Activated CD8-positive, alpha-beta T cell treated with anti-CD3 and anti-CD28 coated beads for 36 hours (primary cell): ENCODE measurements around the gene SPC25. TPM values are rescaled to one million over a fixed set of nuclear protein-coding genes. Genes with fewer than 3 reads are reported as not detected.

ENCODE experiments used
- ATAC-seq: fragments of 200-7000 bp; cut with Tn5 transposase; one replicate; pipeline ENCODE4 v1.10.0; 2021; ENCODE audit warnings: mild to moderate bottlenecking, moderate library complexity
- CTCF ChIA-PET: fragments of 350-600 bp; sonication (Branson Sonifier 250); formaldehyde crosslinking; loops from one replicate; lab custom pipeline; 2021; ENCODE audit warnings: antibody characterized with exemption; lab: Charles Lee
- POLR2A ChIA-PET: fragments of 350-600 bp; sonication (Branson Sonifier 250); formaldehyde crosslinking; loops from one replicate; lab custom pipeline; 2021; ENCODE audit warnings: antibody characterized with exemption; lab: Charles Lee
- DNase-seq: peaks from one replicate; pipeline ENCODE4 v3.0.0-alpha.2; 2020
- H3K27ac Mint-ChIP-seq: one replicate; pipeline ENCODE4 v1.8.0; 2021; ENCODE audit warnings: mild to moderate bottlenecking, mixed read lengths
- H3K27me3 Mint-ChIP-seq: one replicate; pipeline ENCODE4 v1.8.0; 2021; ENCODE audit warnings: mixed read lengths
- H3K36me3 Mint-ChIP-seq: one replicate; pipeline ENCODE4 v1.8.0; 2021; ENCODE audit warnings: low read depth, mixed read lengths
- H3K4me1 Mint-ChIP-seq: one replicate; pipeline ENCODE4 v1.8.0; 2021; ENCODE audit warnings: low read depth, mixed read lengths
- H3K4me3 Mint-ChIP-seq: one replicate; pipeline ENCODE4 v1.8.0; 2021; ENCODE audit warnings: mild to moderate bottlenecking, moderate library complexity, mixed read lengths
- H3K9me3 Mint-ChIP-seq: one replicate; pipeline ENCODE4 v1.8.0; 2021; ENCODE audit warnings: mixed read lengths
- intact Hi-C: fragments of 100-400 bp; cut with micrococcal nuclease; formaldehyde crosslinking; loops from one replicate; pipeline ENCODE4 v1.10.0; 2022
- total RNA-seq, 2 experiments: library from RNA; stranded (reverse); gene quantifications; one replicate each; pipeline ENCODE4 v1.2.3, GENCODE V29; 2021
- TF ChIP-seq, protein P1 (sequence below): fragments of 200-600 bp; IDR thresholded peaks from one replicate; pipeline ENCODE4 v1.8.0; 2022; ENCODE audit warnings: antibody characterized with exemption, mild to moderate bottlenecking

The SPC25 gene
- total RNA-seq, 2 experiments from 2014 or later: 32.0 to 35.6 TPM

DNA sequence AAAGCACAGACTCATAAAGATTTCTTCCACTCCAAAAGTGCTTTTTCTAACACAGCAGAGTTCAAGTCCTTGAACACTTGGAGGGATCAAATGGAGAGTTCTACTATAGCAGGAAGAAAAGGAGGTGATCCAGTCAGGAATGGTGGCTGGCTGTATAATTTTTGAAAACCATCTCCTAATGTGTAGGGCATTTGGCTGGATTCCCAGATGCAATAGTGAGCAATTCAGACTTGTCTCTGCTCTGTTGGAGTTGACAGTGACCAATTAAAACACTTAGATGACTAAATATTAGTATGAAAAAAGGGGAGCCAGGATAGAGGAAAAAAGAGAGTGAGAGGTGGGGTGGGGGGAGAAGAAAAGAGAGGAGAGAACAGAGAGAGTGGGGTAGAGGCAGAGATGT is 5.5 kb upstream of the SPC25 start:
- ATAC-seq: no peak
- CTCF ChIA-PET: no interaction called here
- no peak for DNase-seq
- H3K27ac Mint-ChIP-seq: no peak overlapping the region
- H3K36me3 Mint-ChIP-seq: no peaks in the 10 kb centered on the region
- H3K9me3 Mint-ChIP-seq: no peaks in the 10 kb centered on the region
- H3K27me3 Mint-ChIP-seq: peaks cover 3% of the 10 kb centered on the region
- peaks cover 1% of the 10 kb centered on the region for H3K4me1 Mint-ChIP-seq
- POLR2A ChIA-PET: no interaction called here
- intact Hi-C loops: no loop called here
- no peak overlapping the region for H3K4me3 Mint-ChIP-seq
- TF ChIP-seq, protein P1, sequence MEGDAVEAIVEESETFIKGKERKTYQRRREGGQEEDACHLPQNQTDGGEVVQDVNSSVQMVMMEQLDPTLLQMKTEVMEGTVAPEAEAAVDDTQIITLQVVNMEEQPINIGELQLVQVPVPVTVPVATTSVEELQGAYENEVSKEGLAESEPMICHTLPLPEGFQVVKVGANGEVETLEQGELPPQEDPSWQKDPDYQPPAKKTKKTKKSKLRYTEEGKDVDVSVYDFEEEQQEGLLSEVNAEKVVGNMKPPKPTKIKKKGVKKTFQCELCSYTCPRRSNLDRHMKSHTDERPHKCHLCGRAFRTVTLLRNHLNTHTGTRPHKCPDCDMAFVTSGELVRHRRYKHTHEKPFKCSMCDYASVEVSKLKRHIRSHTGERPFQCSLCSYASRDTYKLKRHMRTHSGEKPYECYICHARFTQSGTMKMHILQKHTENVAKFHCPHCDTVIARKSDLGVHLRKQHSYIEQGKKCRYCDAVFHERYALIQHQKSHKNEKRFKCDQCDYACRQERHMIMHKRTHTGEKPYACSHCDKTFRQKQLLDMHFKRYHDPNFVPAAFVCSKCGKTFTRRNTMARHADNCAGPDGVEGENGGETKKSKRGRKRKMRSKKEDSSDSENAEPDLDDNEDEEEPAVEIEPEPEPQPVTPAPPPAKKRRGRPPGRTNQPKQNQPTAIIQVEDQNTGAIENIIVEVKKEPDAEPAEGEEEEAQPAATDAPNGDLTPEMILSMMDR: no peak

DNA sequence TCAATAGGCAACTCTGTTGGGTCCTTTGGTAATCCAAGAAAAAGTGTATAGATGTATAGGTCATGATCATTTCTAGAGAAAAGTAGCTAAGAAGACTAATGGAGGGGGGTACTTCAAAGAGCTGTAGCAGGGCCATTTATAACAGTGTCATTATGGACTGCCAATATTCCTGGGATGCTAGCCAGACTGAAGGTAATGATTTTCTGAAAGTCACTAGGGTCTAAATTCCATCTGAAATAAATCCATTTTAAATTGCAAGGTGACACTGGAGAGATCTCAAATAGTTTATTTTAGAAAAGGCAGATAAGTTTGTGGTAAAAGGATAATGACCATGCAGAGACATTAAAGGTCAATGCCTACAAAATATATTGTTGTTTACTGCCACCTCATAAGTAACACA is 4.5 kb upstream of the SPC25 start:
- ChIA-PET POLR2A (interaction anchor here (1.4 kb wide), 1 partner anchor 15 kb away, joined by 3 read pairs; no protein-coding TSS in a partner anchor), CTCF (no interaction called here)
- TF ChIP-seq, protein P1: no peak
- DNase-seq (no peak), ATAC-seq (no peak)
- intact Hi-C loops: no loop called here
- no peaks in the 10 kb centered on the region for H3K9me3 Mint-ChIP-seq
- H3K36me3 Mint-ChIP-seq: peaks cover 2% of the 10 kb centered on the region
- H3K4me3 Mint-ChIP-seq: no peak overlapping the region
- peaks cover 3% of the 10 kb centered on the region for H3K27me3 Mint-ChIP-seq
- H3K27ac Mint-ChIP-seq: no peak overlapping the region
- peaks cover 5% of the 10 kb centered on the region for H3K4me1 Mint-ChIP-seq

DNA sequence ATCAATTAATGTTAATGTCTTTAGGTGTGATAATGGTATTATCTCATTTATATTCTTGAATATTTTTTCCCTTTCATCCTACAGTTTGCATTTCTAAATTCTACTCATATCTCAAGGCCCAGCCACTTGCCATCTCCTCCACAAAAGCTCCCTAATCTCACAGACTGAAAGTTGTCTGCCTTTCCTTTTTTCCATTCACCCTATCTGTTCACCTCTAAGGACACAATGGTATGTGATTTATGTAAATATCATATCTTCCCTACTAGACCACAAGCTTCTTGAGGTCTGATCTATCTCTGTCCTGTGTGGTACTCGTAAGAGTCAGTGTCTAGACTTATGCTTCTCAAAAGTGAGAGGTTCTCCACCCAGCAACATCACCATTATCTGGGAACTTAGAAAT is 3.9 kb upstream of the SPC25 start:
- H3K27ac Mint-ChIP-seq: no peak overlapping the region
- peaks cover 5% of the 10 kb centered on the region for H3K4me1 Mint-ChIP-seq
- no peak overlapping the region for H3K4me3 Mint-ChIP-seq
- no peak for DNase-seq
- peaks cover 3% of the 10 kb centered on the region for H3K27me3 Mint-ChIP-seq
- no peaks in the 10 kb centered on the region for H3K9me3 Mint-ChIP-seq
- intact Hi-C loops: no loop called here
- TF ChIP-seq, protein P1: no peak
- peaks cover 3% of the 10 kb centered on the region for H3K36me3 Mint-ChIP-seq
- ChIA-PET CTCF (no interaction called here), POLR2A (interaction anchor here (1.4 kb wide), 1 partner anchor 16 kb away, joined by 3 read pairs; no protein-coding TSS in a partner anchor)
- ATAC-seq: no peak

DNA sequence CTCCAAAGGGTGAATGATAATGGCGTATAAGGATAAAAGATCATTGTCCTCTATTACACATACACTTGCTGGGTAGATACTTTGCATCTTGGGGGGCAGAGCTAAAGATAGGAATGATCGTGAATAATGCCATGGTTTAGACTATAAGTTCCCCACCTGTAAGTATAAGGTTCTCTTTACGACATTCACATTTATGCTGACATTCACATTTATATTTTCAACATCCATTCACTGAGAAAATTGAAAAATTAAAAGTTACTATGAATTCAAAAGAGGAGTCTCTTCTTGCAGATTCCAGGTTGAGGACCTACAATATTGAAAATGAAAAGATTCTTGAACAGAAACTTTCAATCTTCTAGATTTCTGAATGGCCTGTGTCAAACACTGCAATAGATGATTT is 2.1 kb upstream of the SPC25 start:
- TF ChIP-seq, protein P1: no peak
- Mint-ChIP-seq H3K4me3 (no peak overlapping the region), H3K36me3 (peaks cover 8% of the 10 kb centered on the region), H3K4me1 (peaks cover 5% of the 10 kb centered on the region), H3K27me3 (peaks cover 3% of the 10 kb centered on the region), H3K27ac (no peak overlapping the region), H3K9me3 (no peaks in the 10 kb centered on the region)
- no peak for ATAC-seq
- CTCF ChIA-PET: no interaction called here
- POLR2A ChIA-PET: no interaction called here
- intact Hi-C loops: no loop called here
- no peak for DNase-seq

DNA sequence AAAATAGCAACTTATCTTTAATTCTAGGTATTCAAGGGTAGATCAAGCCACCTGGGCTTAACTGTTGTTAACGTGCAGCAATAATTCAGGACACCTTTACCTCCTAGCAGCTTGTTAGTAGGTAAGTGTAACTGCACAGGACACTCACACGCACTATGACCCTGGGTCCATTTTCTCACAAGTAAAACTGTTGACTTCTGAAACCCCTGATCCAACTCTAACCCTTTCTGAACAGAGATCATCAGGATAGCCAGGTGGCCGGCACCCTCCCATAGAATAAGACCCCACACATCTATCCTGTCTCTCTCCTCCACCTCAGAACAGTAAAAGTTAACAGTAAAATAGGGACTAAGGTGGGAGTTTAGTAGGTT is 610 bp downstream of the SPC25 start:
- H3K9me3 Mint-ChIP-seq: no peaks in the 10 kb centered on the region
- ChIA-PET POLR2A (interaction anchor here (1.1 kb wide), 1 partner anchor 40 kb away, joined by 3 read pairs; no protein-coding TSS in a partner anchor), CTCF (interaction anchor here (0.7 to 1.0 kb wide), 2 partner anchors 10 to 513 kb away, joined by 3 read pairs; no protein-coding TSS in a partner anchor)
- peaks cover 5% of the 10 kb centered on the region for H3K4me1 Mint-ChIP-seq
- H3K4me3 Mint-ChIP-seq: peak overlapping the region; percentile 91
- ATAC-seq (no peak), DNase-seq (no peak)
- intact Hi-C loops: no loop called here
- TF ChIP-seq, protein P1: no peak
- H3K27me3 Mint-ChIP-seq: peaks cover 3% of the 10 kb centered on the region
- peaks cover 17% of the 10 kb centered on the region for H3K36me3 Mint-ChIP-seq
- peak overlapping the region; percentile 87 for H3K27ac Mint-ChIP-seq
